ENCODE data around the gene TRABD2A. TPM values are rescaled to one million over a fixed set of nuclear protein-coding genes. Genes with fewer than 3 reads are reported as not detected.

TRABD2A gene
- total and polyA plus RNA-seq, 2 of the 13 experiments (the other 11 are each of a cell fraction or from before 2014, with no cell fraction given), result 0.15 TPM; not detected in 1

GRCh38 chr2:84886791-84887190 is 5.9 kb upstream of the TRABD2A start:
- Histone ChIP-seq H3K9me3 (ENCODE audit: low read length) (no peaks in the 10 kb centered on the region), H3K27me3 (ENCODE audit: control insufficient read depth in 1 of 2, insufficient read depth in 2 of 2, low read length in 2 of 2) (peaks cover 1 to 47% of the 10 kb centered on the region in 2 experiments; a peak in 4 of 5 replicates), H3K9ac (ENCODE audit: insufficient read depth, low read depth, low read length) (no peak overlapping the region), H3K79me2 (ENCODE audit: insufficient read depth, low read length) (no peaks in the 10 kb centered on the region), H3K36me3 (replicated peaks in 1 of 2; ENCODE audit: control insufficient read depth in 1 of 2, insufficient read depth in 2 of 2, low read length in 2 of 2) (no peaks in the 10 kb centered on the region), H4K20me1 (ENCODE audit: insufficient read depth, low read length) (no peaks in the 10 kb centered on the region), H3K4me1 (ENCODE audit: insufficient read depth, low read length) (peaks cover 30% of the 10 kb centered on the region), H3K4me2 (ENCODE audit: low read depth, low read length) (no peak overlapping the region), H2AFZ (ENCODE audit: low read length) (no peak overlapping the region), H3K27ac (ENCODE audit: extremely low read length, insufficient read depth, low read length) (no peak overlapping the region), H3K4me3 (replicated peaks in 1 of 3; ENCODE audit: insufficient read depth in 1 of 3, low read depth in 2 of 3, low read length in 3 of 3) (no peak overlapping the region)
- 25% methylated on average over 6 of the region's 6 CpGs for WGBS (ENCODE audit: low lambda C conversion rate)
- no peak for FAIRE-seq
- CTCF ChIA-PET (ENCODE audit: low intra/inter-chr PET ratio, low total read pairs), result no interaction called here
- in situ Hi-C loops (cut with HindIII; ENCODE audit: extremely low pct_ligation_motif_present, low pct_unique_long_range_greater_than_20kb) (loop anchor here (10.0 kb wide), 1 partner anchor 252 kb away; no protein-coding TSS in a partner anchor), intact Hi-C loops (cut with micrococcal nuclease; ENCODE audit: unreplicated experiment) (no loop called here)
- TF ChIP-seq ZNF512B (CRISPR knock-in tag; IDR thresholded peaks at IDR 0.05; ENCODE audit: borderline replicate concordance) (no peak), SNAPC5 (CRISPR knock-in tag; IDR thresholded peaks at IDR 0.05; ENCODE audit: borderline replicate concordance) (no peak), ZNF431 (CRISPR knock-in tag; IDR thresholded peaks at IDR 0.05; ENCODE audit: borderline replicate concordance, low read depth) (no peak), FLYWCH1 (CRISPR knock-in tag; IDR thresholded peaks at IDR 0.05) (no peak), LCORL (IDR thresholded peaks at IDR 0.05) (no peak), LCORL (CRISPR knock-in tag; IDR thresholded peaks at IDR 0.05) (no peak), ZNF784 (CRISPR knock-in tag; IDR thresholded peaks at IDR 0.05; ENCODE audit: borderline replicate concordance) (no peak), KLF15 (CRISPR knock-in tag; IDR thresholded peaks at IDR 0.05; ENCODE audit: borderline replicate concordance) (no peak), ZNF776 (CRISPR knock-in tag; IDR thresholded peaks at IDR 0.05) (no peak), SRF (IDR thresholded peaks at IDR 0.05; ENCODE audit: low read depth, low read length) (no peak), HDAC6 (IDR thresholded peaks at IDR 0.05; ENCODE audit: low read depth, low read length) (no peak), RFXAP (CRISPR knock-in tag; IDR thresholded peaks at IDR 0.05; ENCODE audit: borderline replicate concordance) (no peak), ZNF563 (CRISPR knock-in tag; IDR thresholded peaks at IDR 0.05) (no peak), HES4 (CRISPR knock-in tag; IDR thresholded peaks at IDR 0.05; ENCODE audit: borderline replicate concordance) (no peak), RBM39 (IDR thresholded peaks at IDR 0.05; ENCODE audit: low read depth, low read length, poor library complexity, severe bottlenecking) (no peak), ZNF605 (CRISPR knock-in tag; IDR thresholded peaks at IDR 0.05) (no peak), KAT8 (CRISPR knock-in tag; IDR thresholded peaks at IDR 0.05) (no peak), ZNF121 (CRISPR knock-in tag; IDR thresholded peaks at IDR 0.05) (no peak), HBP1 (CRISPR knock-in tag; IDR thresholded peaks at IDR 0.05; ENCODE audit: low read depth) (no peak), MAZ (IDR thresholded peaks at IDR 0.05; ENCODE audit: borderline replicate concordance, low read depth, low read length) (no peak), MAZ (CRISPR knock-in tag; IDR thresholded peaks at IDR 0.05; ENCODE audit: low read depth) (no peak), REL (CRISPR knock-in tag; conservative IDR thresholded peaks at IDR 0.05) (no peak)
- ATAC-seq, result no peak
- BruUV-seq (replicated peaks), result no TSS peak
- no peak for DNase-seq (ENCODE audit: low spot score)
- POLR2A ChIA-PET, result no interaction called here
